GM15510 (cell line): ENCODE data around the gene FNDC8.
A peak's percentile ranks its signal among the peaks of the same experiment; 100 is the strongest.

ENCODE experiments used
- POLR2A ChIP-seq: IDR thresholded peaks from 3 replicates; pipeline ENCODE4 v1.6.1; 2011; ENCODE audit warnings: borderline replicate concordance; ENCODE audit not compliant: insufficient read length; ENCODE audit errors: extremely low read depth

Gene FNDC8

DNA sequence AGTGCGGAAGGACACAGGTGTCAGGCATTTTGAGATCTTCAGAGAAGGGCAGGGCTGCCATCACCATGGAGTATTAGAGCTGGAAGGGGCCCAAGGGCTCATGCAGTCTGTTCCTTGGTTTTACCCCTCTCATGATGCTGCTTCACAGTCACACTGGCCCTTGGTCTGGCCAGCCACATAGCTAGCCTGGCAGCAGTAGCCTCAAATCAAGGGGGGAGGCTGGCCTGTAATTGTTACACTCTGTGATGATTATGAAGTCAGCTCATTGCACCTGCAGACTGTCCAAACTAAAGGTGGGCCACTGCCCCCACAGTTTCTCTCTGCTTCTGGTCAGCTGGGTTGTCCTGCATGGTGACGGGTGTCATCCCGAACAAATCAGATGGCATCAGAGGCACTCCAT, at the start of gene FNDC8:
Gene FNDC8, plus strand, starts transcription at position 301 of the 400 bp plus-strand sequence. Its CDS starts 79 bp downstream, at position 380.
- TF ChIP-seq POLR2A: no peak

- TF ChIP-seq POLR2A: no peak
Observed at GRCh38 chr17:35073183-35073790, 48.1 kb upstream of the FNDC8 start.

GRCh38 chr17:35073991-35074627, 47.3 kb upstream of the FNDC8 start:
- TF ChIP-seq POLR2A: no peak

- TF ChIP-seq POLR2A: no peak
Observed at GRCh38 chr17:35074711-35075707, 46.4 kb upstream of the FNDC8 start.

GRCh38 chr17:35076874-35077273, 44.5 kb upstream of the FNDC8 start:
- TF ChIP-seq POLR2A: no peak

- no peak for TF ChIP-seq POLR2A
Observed at GRCh38 chr17:35079547-35080423, 41.6 kb upstream of the FNDC8 start.

- TF ChIP-seq POLR2A: no peak
Observed at GRCh38 chr17:35080536-35080935, 40.9 kb upstream of the FNDC8 start.

- no peak for TF ChIP-seq POLR2A
Observed at GRCh38 chr17:35081638-35082037, 39.8 kb upstream of the FNDC8 start.

DNA sequence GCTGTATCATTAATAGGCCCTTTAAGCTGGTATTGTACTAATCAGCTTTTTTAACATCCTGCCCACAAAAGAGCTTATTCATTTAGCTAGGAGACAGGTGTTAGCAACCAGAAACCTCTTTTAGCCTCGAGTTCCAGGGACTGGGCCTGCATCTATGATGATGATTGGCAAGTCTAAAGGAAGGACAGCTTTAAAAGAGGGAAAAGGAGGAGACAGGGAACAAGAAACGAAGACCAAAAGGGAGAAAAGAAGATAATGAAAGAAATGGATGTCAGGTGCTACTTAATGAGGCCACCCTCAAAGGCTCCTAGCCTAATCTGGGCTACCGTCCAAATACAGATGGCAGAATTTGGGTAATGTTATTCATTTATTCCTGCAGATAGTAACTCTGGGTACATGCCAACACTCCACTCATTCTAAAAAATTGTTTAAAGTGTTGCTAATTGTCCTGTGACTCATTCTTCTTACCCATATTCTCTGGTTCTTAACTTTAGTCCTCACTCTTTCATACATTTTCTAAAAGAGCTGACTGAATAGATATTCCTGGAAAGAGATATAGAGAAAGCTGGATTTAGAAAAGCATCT, 39.2 kb upstream of the FNDC8 start:
- no peak for TF ChIP-seq POLR2A

- TF ChIP-seq POLR2A: no peak
Observed at GRCh38 chr17:35083071-35083470, 38.3 kb upstream of the FNDC8 start.

- TF ChIP-seq POLR2A: no peak
Observed at GRCh38 chr17:35084987-35085386, 36.4 kb upstream of the FNDC8 start.

GRCh38 chr17:35086164-35086563, 35.3 kb upstream of the FNDC8 start:
- no peak for TF ChIP-seq POLR2A

DNA sequence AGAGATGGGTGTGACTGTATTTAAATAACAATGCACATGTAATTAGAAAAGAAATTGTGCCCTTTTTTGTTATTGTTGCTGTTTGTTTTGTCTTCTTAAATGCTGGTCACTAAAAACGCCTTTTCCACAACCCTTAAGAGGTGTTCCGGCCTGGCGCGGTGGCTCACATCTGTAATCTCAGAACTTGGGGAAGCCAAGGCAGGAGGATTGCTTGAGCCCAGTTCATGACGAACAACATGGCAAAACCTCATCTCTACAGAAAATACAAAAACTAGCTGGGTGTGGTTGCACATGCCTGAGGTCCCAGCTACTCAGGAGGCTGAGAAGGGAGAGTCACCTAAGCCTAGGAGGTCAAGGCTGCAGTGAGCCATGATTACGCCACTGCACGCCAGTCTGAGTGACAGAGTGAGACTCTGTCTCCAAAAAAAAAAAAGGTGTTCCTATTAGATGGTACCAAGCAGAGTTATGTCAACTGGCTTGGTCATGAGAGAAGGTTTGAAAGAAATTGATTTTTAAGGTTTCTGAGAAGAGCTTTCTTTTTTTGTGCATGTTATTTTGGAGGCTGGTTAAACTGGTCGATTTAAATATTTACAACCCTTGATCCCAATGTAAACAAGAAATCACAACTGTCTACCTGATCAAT, 34.4 kb upstream of the FNDC8 start:
- TF ChIP-seq POLR2A: no peak

GRCh38 chr17:35087731-35088355, 33.6 kb upstream of the FNDC8 start:
- TF ChIP-seq POLR2A: peak; percentile 6

GRCh38 chr17:35088356-35088880, 33.0 kb upstream of the FNDC8 start:
- peak; percentile 53 for TF ChIP-seq POLR2A
